DOHH2 (cell line): Measurements from ENCODE around the gene RPRD1A.
"Not testable (repeated sequence)": the region's sequence is repeated elsewhere in the genome, so short reads cannot be mapped to it uniquely, and the experiment has no call there.

Source experiments
- H3F3A ChIP-seq: fragments of 200-600 bp; sonication (generic), shearing (Covaris generic); 2 replicates; pipeline ENCODE4 v1.6.0; 2016; ENCODE audit warnings: antibody characterized with exemption, mild to moderate bottlenecking; ENCODE audit not compliant: control insufficient read depth, insufficient read depth
- H3K27ac ChIP-seq: fragments of 200-600 bp; sonication (generic); 2 replicates; pipeline ENCODE4 v1.5.1; 2014; ENCODE audit warnings: low read depth, mild to moderate bottlenecking, low read length, moderate library complexity
- H3K27me3 ChIP-seq: fragments of 200-600 bp; sonication (generic); 2 replicates; pipeline ENCODE4 v1.6.1; 2014; ENCODE audit warnings: mild to moderate bottlenecking, low read length, mixed read lengths; ENCODE audit not compliant: control insufficient read depth
- H3K36me3 ChIP-seq: fragments of 200-600 bp; sonication (generic); 2 replicates; pipeline ENCODE4 v1.6.1; 2014; ENCODE audit warnings: mild to moderate bottlenecking, low read length, moderate library complexity, mixed read lengths; ENCODE audit not compliant: control insufficient read depth
- H3K4me1 ChIP-seq: fragments of 200-600 bp; sonication (generic); 2 replicates; pipeline ENCODE4 v1.6.1; 2014; ENCODE audit warnings: mild to moderate bottlenecking, low read length, mixed read lengths; ENCODE audit not compliant: control insufficient read depth
- H3K4me2 ChIP-seq: fragments of 200-600 bp; sonication (generic); 2 replicates; pipeline ENCODE4 v1.6.0; 2014; ENCODE audit warnings: mild to moderate bottlenecking, low read length, moderate library complexity
- H3K4me3 ChIP-seq: fragments of 200-600 bp; sonication (generic); 2 replicates; pipeline ENCODE4 v1.5.1; 2014; ENCODE audit warnings: mild to moderate bottlenecking, low read length, mixed read lengths
- H3K79me2 ChIP-seq: fragments of 200-600 bp; sonication (generic); 2 replicates; pipeline ENCODE4 v1.6.1; 2014; ENCODE audit warnings: mild to moderate bottlenecking, low read length, mixed read lengths; ENCODE audit not compliant: control insufficient read depth
- H3K9me2 ChIP-seq: fragments of 200-600 bp; sonication (generic); replicated peaks from 2 replicates; pipeline ENCODE4 v1.6.1; 2014; ENCODE audit warnings: mild to moderate bottlenecking, low read length, mixed read lengths; ENCODE audit not compliant: control insufficient read depth
- H3K9me3 ChIP-seq: fragments of 200-600 bp; sonication (generic); 2 replicates; pipeline ENCODE4 v1.6.1; 2014; ENCODE audit warnings: antibody characterized with exemption, low read length, mixed read lengths; ENCODE audit not compliant: control insufficient read depth, insufficient read depth
- H4K20me1 ChIP-seq: fragments of 200-600 bp; sonication (generic); 2 replicates; pipeline ENCODE4 v1.6.0; 2014; ENCODE audit warnings: low read depth, mild to moderate bottlenecking, antibody characterized with exemption, low read length, moderate library complexity; ENCODE audit not compliant: control insufficient read depth, insufficient read depth
- EZH2phosphoT487 ChIP-seq: fragments of 200-600 bp; sonication (generic); IDR thresholded peaks from 2 replicates; pipeline ENCODE4 v1.6.1; 2017; ENCODE audit warnings: borderline replicate concordance, mild to moderate bottlenecking, antibody characterized with exemption, low read length, moderate library complexity, mixed read lengths
- TF ChIP-seq, protein P1 (sequence below): fragments of 200-600 bp; sonication (generic); IDR thresholded peaks from one replicate; pipeline ENCODE4 v1.5.1; 2014; ENCODE audit warnings: antibody characterized with exemption, mild to moderate bottlenecking, low read depth, low read length; ENCODE audit not compliant: poor library complexity, severe bottlenecking

The RPRD1A gene

DNA sequence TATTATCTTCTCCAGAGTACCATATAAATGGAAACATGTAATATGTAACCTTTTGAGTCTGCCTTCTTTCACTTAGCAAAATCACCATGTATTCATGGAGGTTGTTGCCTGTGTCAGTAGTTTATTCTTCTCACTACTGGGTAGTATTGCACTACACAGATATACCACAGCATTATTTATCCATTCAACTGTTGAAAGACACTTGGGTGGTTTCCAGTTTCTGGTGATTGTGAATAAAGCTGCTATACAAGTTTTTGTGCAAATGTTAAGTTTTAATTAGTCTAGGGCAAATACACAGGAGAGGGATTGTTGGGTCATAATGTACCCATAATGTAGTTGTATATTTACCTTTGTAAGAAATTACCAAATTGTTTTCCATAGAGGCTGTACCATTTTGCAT, 29.6 kb upstream of the RPRD1A start:
- H3K4me2 ChIP-seq = no peak overlapping the region
- H4K20me1 ChIP-seq = no peaks in the 10 kb centered on the region
- H3K9me3 ChIP-seq = peaks cover 4% of the 10 kb centered on the region; the same call in 1 of the 2 replicates
- no peaks in the 10 kb centered on the region for H3F3A ChIP-seq
- H3K79me2 ChIP-seq = no peaks in the 10 kb centered on the region
- H3K4me3 ChIP-seq = no peak overlapping the region
- H3K27ac ChIP-seq = no peak overlapping the region
- no peaks in the 10 kb centered on the region for H3K36me3 ChIP-seq
- no peaks in the 10 kb centered on the region for H3K27me3 ChIP-seq
- H3K4me1 ChIP-seq = peaks cover 8% of the 10 kb centered on the region; the same call in 1 of the 2 replicates
- H3K9me2 ChIP-seq = no peaks in the 10 kb centered on the region
- no peak for TF ChIP-seq EZH2phosphoT487
- TF ChIP-seq, protein P1, sequence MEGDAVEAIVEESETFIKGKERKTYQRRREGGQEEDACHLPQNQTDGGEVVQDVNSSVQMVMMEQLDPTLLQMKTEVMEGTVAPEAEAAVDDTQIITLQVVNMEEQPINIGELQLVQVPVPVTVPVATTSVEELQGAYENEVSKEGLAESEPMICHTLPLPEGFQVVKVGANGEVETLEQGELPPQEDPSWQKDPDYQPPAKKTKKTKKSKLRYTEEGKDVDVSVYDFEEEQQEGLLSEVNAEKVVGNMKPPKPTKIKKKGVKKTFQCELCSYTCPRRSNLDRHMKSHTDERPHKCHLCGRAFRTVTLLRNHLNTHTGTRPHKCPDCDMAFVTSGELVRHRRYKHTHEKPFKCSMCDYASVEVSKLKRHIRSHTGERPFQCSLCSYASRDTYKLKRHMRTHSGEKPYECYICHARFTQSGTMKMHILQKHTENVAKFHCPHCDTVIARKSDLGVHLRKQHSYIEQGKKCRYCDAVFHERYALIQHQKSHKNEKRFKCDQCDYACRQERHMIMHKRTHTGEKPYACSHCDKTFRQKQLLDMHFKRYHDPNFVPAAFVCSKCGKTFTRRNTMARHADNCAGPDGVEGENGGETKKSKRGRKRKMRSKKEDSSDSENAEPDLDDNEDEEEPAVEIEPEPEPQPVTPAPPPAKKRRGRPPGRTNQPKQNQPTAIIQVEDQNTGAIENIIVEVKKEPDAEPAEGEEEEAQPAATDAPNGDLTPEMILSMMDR = no peak

DNA sequence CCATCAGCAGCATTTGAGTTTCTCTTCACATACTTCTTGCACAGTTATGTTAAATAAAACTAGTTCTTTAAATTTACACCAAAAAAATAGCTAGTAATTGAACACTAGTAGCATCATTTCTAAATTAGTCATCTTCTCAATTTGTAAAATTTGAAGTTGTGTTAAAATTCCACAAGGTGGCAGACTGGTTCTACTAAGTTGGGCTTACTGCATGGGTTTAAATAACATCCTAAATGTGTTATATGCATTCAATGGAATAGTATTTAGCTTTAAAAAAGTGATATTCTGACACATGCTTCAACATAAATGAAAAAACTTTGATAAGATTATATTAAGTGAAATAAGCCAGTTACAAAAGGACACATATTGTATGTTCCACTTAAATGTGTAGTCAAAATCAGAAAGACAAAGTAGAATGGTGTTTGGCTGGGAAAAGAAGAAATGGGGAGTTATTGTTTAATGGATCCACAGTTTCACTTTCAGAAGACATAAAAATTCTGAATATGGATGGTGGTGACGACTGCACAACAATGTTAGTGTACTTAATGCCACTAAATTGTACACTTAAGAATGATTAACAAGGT, 28.7 kb upstream of the RPRD1A start:
- H3K27me3 ChIP-seq = no peaks in the 10 kb centered on the region
- no peaks in the 10 kb centered on the region for H3F3A ChIP-seq
- H3K4me1 ChIP-seq = peaks cover 8% of the 10 kb centered on the region; the same call in 1 of the 2 replicates
- no peak overlapping the region for H3K27ac ChIP-seq
- no peaks in the 10 kb centered on the region for H3K9me2 ChIP-seq
- TF ChIP-seq EZH2phosphoT487 = no peak
- TF ChIP-seq, protein P1 = peak; percentile 64
- no peaks in the 10 kb centered on the region for H3K9me3 ChIP-seq
- no peaks in the 10 kb centered on the region for H4K20me1 ChIP-seq
- no peaks in the 10 kb centered on the region for H3K36me3 ChIP-seq
- no peaks in the 10 kb centered on the region for H3K79me2 ChIP-seq
- no peak overlapping the region for H3K4me2 ChIP-seq
- no peak overlapping the region for H3K4me3 ChIP-seq

DNA sequence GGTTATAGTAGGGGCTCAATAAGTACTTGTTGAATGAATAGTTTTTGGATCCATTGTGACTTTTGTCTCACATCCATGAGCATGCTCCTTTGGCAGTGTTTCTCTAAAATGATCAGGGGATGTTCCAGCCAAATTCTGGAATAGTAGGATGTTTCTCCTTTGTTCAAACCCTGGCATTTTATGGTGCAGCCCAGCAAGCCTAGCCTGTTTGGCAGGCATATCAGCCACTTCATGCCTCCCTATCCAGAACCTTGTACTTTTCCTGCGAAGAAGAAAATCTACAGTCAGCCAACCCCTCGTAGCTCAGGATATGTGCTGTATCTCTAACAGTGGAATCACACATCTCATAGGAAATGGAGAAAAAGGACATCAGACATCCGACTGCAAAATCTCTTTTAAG, 27.1 kb upstream of the RPRD1A start:
- H3K9me2 ChIP-seq = no peaks in the 10 kb centered on the region
- TF ChIP-seq EZH2phosphoT487 = no peak
- TF ChIP-seq, protein P1 = no peak
- H3K79me2 ChIP-seq = no peaks in the 10 kb centered on the region
- peaks cover 8% of the 10 kb centered on the region; the same call in 1 of the 2 replicates for H3K4me1 ChIP-seq
- H4K20me1 ChIP-seq = no peaks in the 10 kb centered on the region
- H3K27me3 ChIP-seq = no peaks in the 10 kb centered on the region; the same call in 1 of the 2 replicates
- no peak overlapping the region for H3K4me3 ChIP-seq
- H3K9me3 ChIP-seq = no peaks in the 10 kb centered on the region
- H3K4me2 ChIP-seq = no peak overlapping the region
- no peak overlapping the region for H3K27ac ChIP-seq
- H3F3A ChIP-seq = no peaks in the 10 kb centered on the region
- H3K36me3 ChIP-seq = no peaks in the 10 kb centered on the region

DNA sequence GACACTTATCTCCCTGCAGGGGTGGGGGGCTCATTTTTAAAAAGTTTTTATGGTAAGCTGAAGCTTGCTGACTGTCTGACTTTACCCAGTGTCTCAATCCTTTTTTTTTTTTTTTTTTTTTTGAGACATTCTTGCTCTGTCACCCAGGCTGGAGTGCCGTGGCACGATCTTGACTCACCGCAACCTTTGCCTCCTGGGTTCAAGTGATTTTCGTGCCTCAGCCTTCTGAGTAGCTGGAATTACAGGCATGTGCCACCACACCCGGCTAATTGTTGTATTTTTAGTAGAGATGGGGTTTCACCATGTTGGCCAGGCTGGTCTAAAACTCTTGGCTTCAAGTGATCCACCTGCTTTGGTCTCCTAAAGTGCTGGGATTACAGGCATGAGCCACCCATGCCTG, 24.8 kb upstream of the RPRD1A start:
- H3K4me2 ChIP-seq, H3K9me3 ChIP-seq: not testable (repeated sequence)

More for the DNA sequence above, 24.8 kb upstream of the RPRD1A start:
- H3K36me3 ChIP-seq, H4K20me1 ChIP-seq, H3K27ac ChIP-seq, H3F3A ChIP-seq, H3K79me2 ChIP-seq, H3K27me3 ChIP-seq, H3K4me3 ChIP-seq, H3K9me2 ChIP-seq: not testable (repeated sequence)
- H3K4me1 ChIP-seq = peaks cover 13% of the 10 kb centered on the region
